Measurements from ENCODE around the gene C22orf39.

The C22orf39 gene

DNA sequence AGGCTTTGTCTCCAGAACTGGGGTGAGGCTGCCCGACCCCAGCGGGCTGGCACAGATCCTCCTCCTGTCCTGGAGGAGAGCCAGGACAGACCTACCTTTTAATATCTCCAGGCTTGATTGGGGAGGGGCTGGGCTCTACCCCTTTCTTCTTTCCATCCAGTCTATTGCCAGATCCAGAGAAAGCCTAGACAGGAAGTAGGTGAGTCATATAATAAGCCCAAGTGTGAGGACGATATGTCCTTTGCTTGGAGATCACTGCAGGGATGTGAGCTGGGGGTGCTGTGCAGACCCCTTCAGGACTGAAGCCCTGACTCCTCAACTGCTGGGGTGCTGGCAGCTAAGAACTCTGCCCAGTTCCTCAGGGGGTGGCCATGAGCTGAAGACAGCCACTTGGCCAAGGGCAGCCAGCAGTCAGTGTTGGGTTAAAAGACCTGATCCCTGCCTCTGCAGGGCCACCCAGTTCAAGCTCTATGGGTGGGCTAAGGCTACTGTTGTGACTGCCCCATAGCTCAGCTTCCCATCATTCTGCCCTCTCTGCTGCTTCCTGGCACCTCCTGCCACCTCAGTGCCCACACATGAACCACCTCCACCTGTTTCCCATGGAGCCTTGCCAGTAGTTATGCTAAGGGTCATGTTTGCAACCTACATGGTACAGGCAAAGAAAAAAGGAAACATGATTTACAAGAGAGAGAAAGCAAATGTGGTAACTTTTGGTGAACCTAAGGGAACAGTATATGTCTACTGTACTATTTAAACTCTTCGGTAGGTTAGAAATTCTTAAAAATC lies 8.3 kb upstream of the C22orf39 start:
- H3K4me3 ChIP-seq, result no peak overlapping the region
- H3K27ac ChIP-seq, result no peak overlapping the region
- peaks cover 65 to 94% (median 83%) of the 10 kb centered on the region in 3 donors for H3K36me3 ChIP-seq
- no peak for TF ChIP-seq CTCF (IDR thresholded peaks at IDR 0.05)
- H3K27me3 ChIP-seq, result no peaks in the 10 kb centered on the region
- intact Hi-C loops (cut with DNase I; ENCODE audit: low total_unique reads), result no loop called here
- DNase-seq, result no peak
- H3K9me3 ChIP-seq, result no peaks in the 10 kb centered on the region
- H3K4me1 ChIP-seq, result no peaks in the 10 kb centered on the region

DNA sequence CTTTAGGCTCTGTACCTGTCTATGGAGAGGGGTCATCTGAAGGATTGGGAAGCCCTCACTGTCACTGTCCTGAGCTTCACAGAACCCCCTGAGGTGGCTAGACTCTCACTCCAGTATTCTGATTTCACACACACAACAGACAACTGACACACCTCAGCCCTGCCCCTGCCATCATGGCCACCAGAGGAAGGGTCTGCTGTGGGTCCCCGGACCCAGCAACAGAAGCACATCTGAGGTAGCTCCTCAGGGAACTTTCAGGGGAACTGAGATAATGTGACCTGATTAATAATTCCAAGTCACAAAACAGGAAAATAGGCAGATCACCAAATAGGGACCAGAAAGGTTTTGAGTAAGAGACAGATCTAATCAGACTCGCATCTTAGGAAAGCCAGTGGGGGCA lies 7.5 kb upstream of the C22orf39 start:
- intact Hi-C loops (cut with DNase I; ENCODE audit: low total_unique reads), result no loop called here

GRCh38 chr22:19454156-19454555 lies 6.6 kb upstream of the C22orf39 start:
- no peak for TF ChIP-seq CTCF (IDR thresholded peaks at IDR 0.05)
- Histone ChIP-seq H3K27me3 (no peaks in the 10 kb centered on the region), H3K36me3 (peaks cover 64 to 83% (median 69%) of the 10 kb centered on the region in 3 donors), H3K27ac (no peak overlapping the region), H3K9me3 (no peaks in the 10 kb centered on the region), H3K4me3 (no peak overlapping the region), H3K4me1 (no peaks in the 10 kb centered on the region)
- intact Hi-C loops (cut with DNase I; ENCODE audit: low total_unique reads), result no loop called here
- DNase-seq, result no peak

More for the DNA sequence above, 7.5 kb upstream of the C22orf39 start:
- DNase-seq, result no peak
- TF ChIP-seq CTCF (IDR thresholded peaks at IDR 0.05), result no peak
- H3K4me3 ChIP-seq, result no peak overlapping the region
- no peaks in the 10 kb centered on the region for H3K27me3 ChIP-seq
- no peak overlapping the region for H3K27ac ChIP-seq
- H3K36me3 ChIP-seq, result peaks cover 65 to 92% (median 76%) of the 10 kb centered on the region in 3 donors
- H3K4me1 ChIP-seq, result no peaks in the 10 kb centered on the region
- no peaks in the 10 kb centered on the region for H3K9me3 ChIP-seq

GRCh38 chr22:19453718-19454117 lies 6.2 kb upstream of the C22orf39 start:
- no peak for DNase-seq
- peaks cover 0 to 2% (median 0%) of the 10 kb centered on the region in 4 donors for H3K4me1 ChIP-seq
- H3K36me3 ChIP-seq, result peaks cover 61 to 79% (median 66%) of the 10 kb centered on the region in 3 donors
- H3K4me3 ChIP-seq, result no peak overlapping the region
- H3K27me3 ChIP-seq, result no peaks in the 10 kb centered on the region
- TF ChIP-seq CTCF (IDR thresholded peaks at IDR 0.05), result no peak
- no peaks in the 10 kb centered on the region for H3K9me3 ChIP-seq
- H3K27ac ChIP-seq, result no peak overlapping the region
- intact Hi-C loops (cut with DNase I; ENCODE audit: low total_unique reads), result no loop called here

DNA sequence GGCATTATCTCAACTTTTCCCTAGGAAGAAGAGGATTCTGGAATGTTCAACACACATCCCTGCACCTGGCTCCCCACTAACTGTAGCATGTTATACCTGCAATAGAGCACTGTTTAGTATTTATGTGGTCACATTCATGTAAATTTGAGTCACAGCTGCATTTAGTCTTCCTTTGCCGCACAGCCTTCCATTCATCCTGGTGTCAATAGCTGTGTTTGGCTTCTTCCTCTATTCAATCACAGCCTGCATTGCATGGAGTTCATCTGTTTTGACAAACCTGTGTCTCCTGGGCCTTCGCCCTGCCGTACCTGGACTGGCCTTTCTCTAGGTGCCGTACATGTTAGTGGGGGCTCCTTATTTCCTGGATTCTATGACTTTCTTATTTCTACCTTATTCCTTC lies 4.1 kb upstream of the C22orf39 start:
- Histone ChIP-seq H3K36me3 (peaks cover 41 to 61% (median 46%) of the 10 kb centered on the region in 3 donors), H3K4me3 (no peak overlapping the region), H3K27ac (no peak overlapping the region), H3K4me1 (peaks cover 0 to 15% (median 9%) of the 10 kb centered on the region in 4 donors), H3K27me3 (no peaks in the 10 kb centered on the region), H3K9me3 (no peaks in the 10 kb centered on the region)
- TF ChIP-seq CTCF (IDR thresholded peaks at IDR 0.05), result no peak
- no peak for DNase-seq
- intact Hi-C loops (cut with DNase I; ENCODE audit: low total_unique reads), result no loop called here
